Neuronal stem cell (in vitro differentiated cells): ENCODE data around the gene BPIFB1.

Experiments used
- DNase-seq: peaks from one replicate; pipeline ENCODE4 v3.0.0-alpha.2; 2013; ENCODE audit warnings: low spot score
- H2AFZ ChIP-seq: one replicate; pipeline ENCODE4 v1.6.1; 2013; ENCODE audit warnings: mild to moderate bottlenecking, low read length, inconsistent platforms
- H2AK5ac ChIP-seq: 2 replicates; pipeline ENCODE4 v1.6.1; 2013; ENCODE audit warnings: low read depth, mild to moderate bottlenecking, inconsistent platforms, low read length, moderate library complexity, mixed read lengths
- H2BK120ac ChIP-seq: 2 replicates; pipeline ENCODE4 v1.6.1; 2013; ENCODE audit warnings: low read depth, mild to moderate bottlenecking, inconsistent platforms, low read length, moderate library complexity, mixed read lengths
- H2BK12ac ChIP-seq: one replicate; pipeline ENCODE4 v1.6.1; 2013; ENCODE audit warnings: low read length, inconsistent platforms
- H2BK15ac ChIP-seq: 2 replicates; pipeline ENCODE4 v1.6.1; 2013; ENCODE audit warnings: mild to moderate bottlenecking, low read length, inconsistent platforms, mixed read lengths
- H2BK5ac ChIP-seq: one replicate; pipeline ENCODE4 v1.6.1; 2013; ENCODE audit warnings: inconsistent platforms, mild to moderate bottlenecking, low read length, moderate library complexity
- H3K14ac ChIP-seq: one replicate; pipeline ENCODE4 v1.6.1; 2013; ENCODE audit warnings: low read length, inconsistent platforms
- H3K18ac ChIP-seq: 2 replicates; pipeline ENCODE4 v1.6.1; 2013; ENCODE audit warnings: low read length, inconsistent platforms
- H3K23ac ChIP-seq: 2 replicates; pipeline ENCODE4 v1.6.1; 2013; ENCODE audit warnings: low read depth, mild to moderate bottlenecking, mixed read lengths, low read length, inconsistent platforms; ENCODE audit not compliant: poor library complexity
- H3K27ac ChIP-seq: replicated peaks from 3 replicates; pipeline ENCODE4 v1.5.1; 2013; ENCODE audit warnings: low read length, inconsistent platforms
- H3K27me3 ChIP-seq, 3 experiments: 2 replicates each; pipeline ENCODE4 v1.6.1; 2013; ENCODE audit warnings: low read length in 3 of 3, mild to moderate bottlenecking in 2 of 3, inconsistent platforms in 1 of 3, low read depth in 1 of 3, mixed read lengths in 1 of 3, moderate library complexity in 1 of 3; ENCODE audit not compliant: control insufficient read depth in 3 of 3, insufficient read depth in 3 of 3
- H3K36me3 ChIP-seq, 2 donors: replicated peaks in 1 of 2; 2 replicates each; pipeline ENCODE4 v1.6.1; 2013; ENCODE audit warnings: low read length in 2 of 2; ENCODE audit not compliant: control insufficient read depth in 2 of 2, insufficient read depth in 2 of 2
- H3K4ac ChIP-seq: 2 replicates; pipeline ENCODE4 v1.6.1; 2013; ENCODE audit warnings: inconsistent platforms, mild to moderate bottlenecking, low read length, moderate library complexity
- H3K4me1 ChIP-seq, 2 donors: 1 replicate in 1 of 2; 2 replicates in 1 of 2; pipeline ENCODE4 v1.6.1; 2013; ENCODE audit warnings: low read length in 2 of 2, low read depth in 1 of 2; ENCODE audit not compliant: control insufficient read depth in 2 of 2, insufficient read depth in 1 of 2
- H3K4me2 ChIP-seq: one replicate; pipeline ENCODE4 v1.6.1; 2013; ENCODE audit warnings: mild to moderate bottlenecking, low read length, inconsistent platforms; ENCODE audit not compliant: insufficient read depth, poor library complexity, severe bottlenecking
- H3K4me3 ChIP-seq, 2 donors: 2 replicates each; pipeline ENCODE4 v1.5.1; 2013; ENCODE audit warnings: low read length in 2 of 2, mild to moderate bottlenecking in 2 of 2, inconsistent platforms in 1 of 2, moderate library complexity in 1 of 2
- H3K79me1 ChIP-seq: one replicate; pipeline ENCODE4 v1.6.1; 2013; ENCODE audit warnings: low read depth, mild to moderate bottlenecking, inconsistent platforms, low read length, moderate library complexity
- H3K9ac ChIP-seq: one replicate; pipeline ENCODE4 v1.6.1; 2013; ENCODE audit warnings: mild to moderate bottlenecking, low read depth, low read length, inconsistent platforms; ENCODE audit not compliant: poor library complexity
- H3K9me3 ChIP-seq, 2 donors: replicated peaks in 1 of 2; 2 replicates each; pipeline versions ENCODE3 to v1.6.1; 2013; ENCODE audit warnings: low read length in 2 of 2, mild to moderate bottlenecking in 2 of 2, inconsistent platforms in 1 of 2, low read depth in 1 of 2, mixed read lengths in 1 of 2, moderate library complexity in 1 of 2; ENCODE audit not compliant: control insufficient read depth in 2 of 2, insufficient read depth in 1 of 2
- H4K8ac ChIP-seq: one replicate; pipeline ENCODE4 v1.6.1; 2013; ENCODE audit warnings: low read depth, mild to moderate bottlenecking, inconsistent platforms, low read length, moderate library complexity
- H4K91ac ChIP-seq: one replicate; pipeline ENCODE4 v1.6.1; 2013; ENCODE audit warnings: low read length, low read depth, mild to moderate bottlenecking, inconsistent platforms; ENCODE audit not compliant: poor library complexity
- WGBS, 2 donors: extraction: QIAGEN DNeasy Blood & Tissue Kit; methylation state at CpG; one replicate each; pipeline ENCODE4 v1.1.7; 2013; ENCODE audit warnings: missing lambda C conversion rate in 2 of 2, mixed read lengths in 1 of 2; ENCODE audit not compliant: insufficient read length in 2 of 2, insufficient replicate concordance in 1 of 2; ENCODE audit errors: extremely low coverage in 2 of 2; 5-methylcytosine and 5-hydroxymethylcytosine counted together

BPIFB1 gene

GRCh38 chr20:33349493-33349892 is 66.5 kb downstream of the BPIFB1 start:
- H3K4ac ChIP-seq, result no peak overlapping the region
- no peak overlapping the region for H3K27ac ChIP-seq
- no peak overlapping the region for H3K9ac ChIP-seq
- no peak overlapping the region for H2AFZ ChIP-seq
- no peak overlapping the region for H3K14ac ChIP-seq
- no peaks in the 10 kb centered on the region for H3K79me1 ChIP-seq
- H2BK12ac ChIP-seq, result no peak overlapping the region
- no peak overlapping the region for H2AK5ac ChIP-seq
- H3K9me3 ChIP-seq, result no peaks in the 10 kb centered on the region
- H3K4me1 ChIP-seq, result peaks cover 0 to 5% of the 10 kb centered on the region in 2 donors
- H4K91ac ChIP-seq, result no peak overlapping the region
- no peak for DNase-seq
- no peak overlapping the region for H2BK5ac ChIP-seq
- H3K4me2 ChIP-seq, result no peak overlapping the region
- no CpG with 5 or more reads among the region's 8 CpGs for WGBS, 2 donors
- H3K27me3 ChIP-seq, result no peaks in the 10 kb centered on the region
- H3K23ac ChIP-seq, result no peak overlapping the region
- no peak overlapping the region for H3K4me3 ChIP-seq
- H3K36me3 ChIP-seq, result peaks cover 2 to 8% of the 10 kb centered on the region in 2 donors
- no peak overlapping the region for H3K18ac ChIP-seq
- no peak overlapping the region for H2BK120ac ChIP-seq
- H2BK15ac ChIP-seq, result no peak overlapping the region
- H4K8ac ChIP-seq, result no peak overlapping the region

GRCh38 chr20:33351696-33352095 is 68.7 kb downstream of the BPIFB1 start:
- Histone ChIP-seq H2BK120ac (no peak overlapping the region), H3K36me3 (peaks cover 2 to 22% of the 10 kb centered on the region in 2 donors), H3K14ac (no peak overlapping the region), H3K27me3 (no peaks in the 10 kb centered on the region), H4K8ac (no peak overlapping the region), H3K9me3 (no peaks in the 10 kb centered on the region), H2BK12ac (no peak overlapping the region), H3K4ac (no peak overlapping the region), H3K4me3 (no peak overlapping the region), H3K4me2 (no peak overlapping the region), H2BK15ac (no peak overlapping the region), H2AK5ac (no peak overlapping the region), H3K23ac (no peak overlapping the region), H3K18ac (no peak overlapping the region), H4K91ac (no peak overlapping the region), H3K9ac (no peak overlapping the region), H3K4me1 (peaks cover 0 to 4% of the 10 kb centered on the region in 2 donors), H2AFZ (no peak overlapping the region), H3K27ac (no peak overlapping the region), H3K79me1 (no peaks in the 10 kb centered on the region), H2BK5ac (no peak overlapping the region)
- DNase-seq, result no peak
- WGBS, 2 donors, result no CpG with 5 or more reads among the region's 3 CpGs

DNA sequence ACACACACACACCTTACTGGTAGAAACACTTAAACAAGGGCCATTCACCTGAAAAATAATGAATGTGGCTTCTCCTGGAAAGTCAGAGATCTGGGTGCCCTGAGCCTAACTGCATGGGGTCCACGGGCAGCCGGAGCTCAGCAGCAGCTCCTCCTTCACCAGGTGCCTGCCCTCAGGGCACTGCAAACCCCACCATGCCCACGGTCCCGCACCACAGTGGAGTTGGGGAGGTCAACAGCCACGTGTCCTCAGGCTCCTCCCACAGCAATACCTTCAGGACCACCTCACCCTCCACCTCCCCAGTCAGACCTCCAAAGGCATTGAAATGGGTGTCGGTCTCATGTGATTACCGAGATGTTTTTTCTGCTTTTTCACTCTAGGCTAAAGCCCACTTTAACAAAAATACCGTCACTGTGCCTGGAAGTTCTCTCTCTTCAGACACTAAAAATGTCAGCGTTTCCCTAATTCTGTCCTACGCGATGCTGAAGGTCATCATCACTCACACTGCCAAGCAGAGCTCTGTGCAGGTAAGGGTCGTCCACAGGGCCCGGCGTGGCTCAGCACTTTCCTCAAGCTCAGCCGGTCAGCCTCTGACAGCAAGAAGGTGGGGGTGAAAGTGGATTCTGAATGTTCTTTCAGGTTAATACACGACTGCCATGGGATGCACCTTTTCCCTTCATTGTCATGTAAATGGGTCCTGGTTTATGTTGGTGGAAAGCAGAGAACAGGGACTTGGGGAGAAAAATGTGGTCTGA is 69.4 kb downstream of the BPIFB1 start:
- Histone ChIP-seq H4K8ac (no peak overlapping the region), H3K9ac (no peak overlapping the region), H3K4me2 (no peak overlapping the region), H3K23ac (no peak overlapping the region), H3K79me1 (no peaks in the 10 kb centered on the region), H3K27ac (no peak overlapping the region), H3K14ac (no peak overlapping the region), H2BK15ac (no peak overlapping the region), H4K91ac (no peak overlapping the region), H2BK120ac (no peak overlapping the region), H2BK5ac (no peak overlapping the region), H3K18ac (no peak overlapping the region), H2BK12ac (no peak overlapping the region), H3K4me3 (no peak overlapping the region), H3K4me1 (peaks cover 0 to 4% of the 10 kb centered on the region in 2 donors), H3K4ac (no peak overlapping the region), H3K36me3 (peaks cover 5 to 22% of the 10 kb centered on the region in 2 donors), H3K27me3 (no peaks in the 10 kb centered on the region), H2AFZ (no peak overlapping the region), H2AK5ac (no peak overlapping the region), H3K9me3 (no peaks in the 10 kb centered on the region)
- WGBS, 2 donors, result no CpG with 5 or more reads among the region's 16 CpGs
- DNase-seq, result no peak

GRCh38 chr20:33353013-33353402 is 70.0 kb downstream of the BPIFB1 start:
- Histone ChIP-seq H3K18ac (no peak overlapping the region), H3K4me1 (peaks cover 0 to 4% of the 10 kb centered on the region in 2 donors), H3K14ac (no peak overlapping the region), H3K4me2 (no peak overlapping the region), H3K9me3 (no peaks in the 10 kb centered on the region), H3K36me3 (peaks cover 5 to 26% of the 10 kb centered on the region in 2 donors), H2BK12ac (no peak overlapping the region), H3K9ac (no peak overlapping the region), H2AFZ (no peak overlapping the region), H2BK5ac (no peak overlapping the region), H3K27me3 (no peaks in the 10 kb centered on the region), H2AK5ac (no peak overlapping the region), H2BK120ac (no peak overlapping the region), H2BK15ac (no peak overlapping the region), H4K8ac (no peak overlapping the region), H3K4me3 (no peak overlapping the region), H3K4ac (no peak overlapping the region), H3K27ac (no peak overlapping the region), H3K23ac (no peak overlapping the region), H4K91ac (no peak overlapping the region), H3K79me1 (no peaks in the 10 kb centered on the region)
- no CpG with 5 or more reads among the region's 4 CpGs for WGBS, 2 donors
- DNase-seq, result no peak
